SU-DHL-6 (cell line): ENCODE data around the gene NCAPG.

ENCODE experiments used
- H2AFZ ChIP-seq: fragments of 200-600 bp; sonication (generic); 2 replicates; pipeline ENCODE4 v1.6.1; 2014; ENCODE audit warnings: low read depth, mild to moderate bottlenecking, moderate library complexity, mixed read lengths, antibody characterized with exemption, low read length; ENCODE audit not compliant: severe bottlenecking
- H3F3A ChIP-seq: fragments of 200-600 bp; shearing (Covaris generic); 2 replicates; pipeline ENCODE4 v1.6.0; 2016; ENCODE audit warnings: antibody characterized with exemption, mild to moderate bottlenecking; ENCODE audit not compliant: insufficient read depth
- H3K27ac ChIP-seq: fragments of 200-600 bp; sonication (generic); 2 replicates; pipeline ENCODE4 v1.5.1; 2016; ENCODE audit warnings: low read depth, mild to moderate bottlenecking, low read length, moderate library complexity, mixed read lengths
- H3K27me3 ChIP-seq: fragments of 200-600 bp; sonication (generic), shearing (Covaris generic); 2 replicates; pipeline ENCODE4 v1.6.0; 2014; ENCODE audit warnings: mild to moderate bottlenecking, low read length
- H3K36me3 ChIP-seq: fragments of 200-600 bp; sonication (generic); 2 replicates; pipeline ENCODE4 v1.6.1; 2014; ENCODE audit warnings: mild to moderate bottlenecking, low read length, mixed read lengths
- H3K4me2 ChIP-seq: fragments of 300-600, 200-600 bp; shearing (Covaris generic), sonication (generic); 2 replicates; pipeline ENCODE4 v1.6.0; 2014; ENCODE audit warnings: low read length, low read depth, mild to moderate bottlenecking; ENCODE audit not compliant: poor library complexity, severe bottlenecking
- H3K4me3 ChIP-seq: fragments of 200-600 bp; sonication (generic); 2 replicates; pipeline ENCODE4 v1.5.1; 2014; ENCODE audit warnings: antibody characterized with exemption, low read length, mild to moderate bottlenecking, mixed read lengths; ENCODE audit not compliant: insufficient read depth, poor library complexity, severe bottlenecking
- H3K79me2 ChIP-seq: fragments of 200-600 bp; sonication (generic); 2 replicates; pipeline ENCODE4 v1.6.1; 2014; ENCODE audit warnings: mild to moderate bottlenecking, low read length, moderate library complexity; ENCODE audit not compliant: insufficient read depth
- H3K9ac ChIP-seq: fragments of 200-600 bp; sonication (generic); 2 replicates; pipeline ENCODE4 v1.7.0; 2014; ENCODE audit warnings: mild to moderate bottlenecking, low read length
- H3K9me2 ChIP-seq: fragments of 200-600 bp; sonication (generic); replicated peaks from 2 replicates; pipeline ENCODE4 v1.6.1; 2014; ENCODE audit warnings: low read length; ENCODE audit not compliant: insufficient read depth
- H3K9me3 ChIP-seq: fragments of 200-600 bp; sonication (generic); 2 replicates; pipeline ENCODE4 v1.6.1; 2014; ENCODE audit warnings: low read length, mixed read lengths; ENCODE audit not compliant: insufficient read depth
- H4K20me1 ChIP-seq: fragments of 200-600 bp; sonication (generic); 2 replicates; pipeline ENCODE4 v1.6.1; 2014; ENCODE audit warnings: low read depth, mild to moderate bottlenecking, antibody characterized with exemption, low read length, moderate library complexity, mixed read lengths
- EZH2phosphoT487 ChIP-seq: fragments of 200-600 bp; sonication (generic), shearing (Covaris generic); conservative IDR thresholded peaks from 2 replicates; pipeline ENCODE4 v1.6.1; 2018; ENCODE audit warnings: mild to moderate bottlenecking, antibody characterized with exemption, low read length, moderate library complexity, mixed read lengths
- TF ChIP-seq, protein P1 (sequence below): fragments of 200-600 bp; sonication (generic); IDR thresholded peaks from one replicate; pipeline ENCODE4 v1.5.1; 2017; ENCODE audit warnings: antibody characterized with exemption, mild to moderate bottlenecking, low read length, moderate library complexity; ENCODE audit not compliant: insufficient read depth, poor library complexity, severe bottlenecking

NCAPG gene

DNA sequence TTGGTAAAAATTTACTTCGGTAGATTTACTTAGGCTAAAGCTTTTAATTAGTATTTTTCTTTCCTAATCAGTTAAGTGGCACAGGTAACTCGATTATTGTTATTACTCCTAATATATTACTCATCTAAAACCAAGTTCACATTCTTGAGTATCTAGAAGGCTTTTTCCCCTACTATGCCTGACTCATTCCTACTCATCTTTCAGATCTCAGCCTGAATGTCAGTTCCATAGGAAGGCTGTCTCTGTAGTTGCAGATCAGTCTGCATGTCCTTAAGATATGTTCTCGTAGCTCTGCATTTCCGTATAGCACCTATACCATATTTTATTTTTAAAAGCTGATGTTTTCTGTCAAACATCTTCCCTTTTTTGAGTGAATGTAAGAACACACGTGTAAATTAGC lies 23.5 kb upstream of the NCAPG start:
- Histone ChIP-seq H3K27me3 (no peaks in the 10 kb centered on the region), H3K4me2 (no peak overlapping the region), H3K79me2 (no peaks in the 10 kb centered on the region), H3K9me3 (no peaks in the 10 kb centered on the region), H4K20me1 (no peaks in the 10 kb centered on the region), H3F3A (no peaks in the 10 kb centered on the region), H2AFZ (no peak overlapping the region), H3K27ac (no peak overlapping the region), H3K4me3 (no peak overlapping the region), H3K36me3 (no peaks in the 10 kb centered on the region), H3K9ac (no peak overlapping the region), H3K9me2 (no peaks in the 10 kb centered on the region)
- no peak for TF ChIP-seq EZH2phosphoT487

DNA sequence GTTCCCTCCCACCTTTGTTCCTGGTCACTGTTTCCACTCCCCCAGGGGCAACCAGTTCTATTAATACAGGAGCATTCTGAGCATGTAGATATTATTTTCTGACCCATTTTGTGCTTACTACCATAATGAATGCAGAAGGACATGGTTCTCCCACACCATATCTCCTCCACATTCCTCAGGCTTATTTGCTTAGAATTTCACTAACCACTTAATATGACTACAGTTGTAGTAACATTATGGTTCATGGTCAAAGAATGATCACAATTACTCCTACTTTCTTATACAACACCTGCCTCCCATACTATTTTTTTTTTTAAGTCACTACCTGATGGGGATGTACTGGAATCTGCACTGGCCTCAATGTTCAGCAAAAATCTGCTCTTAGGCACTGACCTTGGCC lies 21.8 kb upstream of the NCAPG start:
- no peaks in the 10 kb centered on the region for H4K20me1 ChIP-seq
- peaks cover 4% of the 10 kb centered on the region; the same call in 1 of the 2 replicates for H3F3A ChIP-seq
- H3K9me3 ChIP-seq, result no peaks in the 10 kb centered on the region
- TF ChIP-seq EZH2phosphoT487, result no peak
- TF ChIP-seq, protein P1, sequence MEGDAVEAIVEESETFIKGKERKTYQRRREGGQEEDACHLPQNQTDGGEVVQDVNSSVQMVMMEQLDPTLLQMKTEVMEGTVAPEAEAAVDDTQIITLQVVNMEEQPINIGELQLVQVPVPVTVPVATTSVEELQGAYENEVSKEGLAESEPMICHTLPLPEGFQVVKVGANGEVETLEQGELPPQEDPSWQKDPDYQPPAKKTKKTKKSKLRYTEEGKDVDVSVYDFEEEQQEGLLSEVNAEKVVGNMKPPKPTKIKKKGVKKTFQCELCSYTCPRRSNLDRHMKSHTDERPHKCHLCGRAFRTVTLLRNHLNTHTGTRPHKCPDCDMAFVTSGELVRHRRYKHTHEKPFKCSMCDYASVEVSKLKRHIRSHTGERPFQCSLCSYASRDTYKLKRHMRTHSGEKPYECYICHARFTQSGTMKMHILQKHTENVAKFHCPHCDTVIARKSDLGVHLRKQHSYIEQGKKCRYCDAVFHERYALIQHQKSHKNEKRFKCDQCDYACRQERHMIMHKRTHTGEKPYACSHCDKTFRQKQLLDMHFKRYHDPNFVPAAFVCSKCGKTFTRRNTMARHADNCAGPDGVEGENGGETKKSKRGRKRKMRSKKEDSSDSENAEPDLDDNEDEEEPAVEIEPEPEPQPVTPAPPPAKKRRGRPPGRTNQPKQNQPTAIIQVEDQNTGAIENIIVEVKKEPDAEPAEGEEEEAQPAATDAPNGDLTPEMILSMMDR, result no peak
- no peak overlapping the region for H3K4me2 ChIP-seq
- H3K27me3 ChIP-seq, result no peaks in the 10 kb centered on the region
- H3K27ac ChIP-seq, result no peak overlapping the region
- H3K36me3 ChIP-seq, result peaks cover 9% of the 10 kb centered on the region; the same call in 1 of the 2 replicates
- no peak overlapping the region for H3K4me3 ChIP-seq
- no peaks in the 10 kb centered on the region for H3K79me2 ChIP-seq
- H3K9me2 ChIP-seq, result no peaks in the 10 kb centered on the region
- no peak overlapping the region for H3K9ac ChIP-seq
- no peak overlapping the region for H2AFZ ChIP-seq

DNA sequence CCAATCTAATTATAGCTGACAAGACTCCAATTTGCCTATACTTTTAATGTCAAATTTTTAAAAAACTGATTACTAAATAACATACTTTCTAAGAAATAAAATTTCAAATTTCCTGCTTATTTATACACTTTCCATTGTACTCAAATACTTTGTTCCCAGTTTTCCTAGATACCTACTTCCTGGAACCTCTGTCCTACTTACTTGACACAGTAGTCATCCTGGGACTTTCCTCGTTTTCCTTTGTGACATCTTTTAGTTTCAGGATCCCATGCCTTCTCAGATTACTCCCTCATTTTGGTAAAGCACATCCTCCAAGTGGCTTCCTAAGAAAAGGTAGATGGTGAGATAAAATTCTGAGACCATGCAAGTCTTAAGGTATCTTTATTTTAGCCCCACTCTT lies 16.0 kb upstream of the NCAPG start:
- TF ChIP-seq EZH2phosphoT487, result no peak
- TF ChIP-seq, protein P1, result no peak
- H3K9ac ChIP-seq, result no peak overlapping the region
- no peaks in the 10 kb centered on the region for H3K9me2 ChIP-seq
- no peak overlapping the region for H3K4me3 ChIP-seq
- H3K36me3 ChIP-seq, result peaks cover 27% of the 10 kb centered on the region
- H3K79me2 ChIP-seq, result no peaks in the 10 kb centered on the region
- H3K4me2 ChIP-seq, result no peak overlapping the region
- H3F3A ChIP-seq, result peaks cover 12% of the 10 kb centered on the region; the same call in 1 of the 2 replicates
- H2AFZ ChIP-seq, result no peak overlapping the region
- H3K27me3 ChIP-seq, result no peaks in the 10 kb centered on the region
- no peaks in the 10 kb centered on the region for H3K9me3 ChIP-seq
- 0 out of 2 replicates have a peak, but pooled peaks cover 5% of the 10 kb centered on the region for H4K20me1 ChIP-seq
- H3K27ac ChIP-seq, result no peak overlapping the region

DNA sequence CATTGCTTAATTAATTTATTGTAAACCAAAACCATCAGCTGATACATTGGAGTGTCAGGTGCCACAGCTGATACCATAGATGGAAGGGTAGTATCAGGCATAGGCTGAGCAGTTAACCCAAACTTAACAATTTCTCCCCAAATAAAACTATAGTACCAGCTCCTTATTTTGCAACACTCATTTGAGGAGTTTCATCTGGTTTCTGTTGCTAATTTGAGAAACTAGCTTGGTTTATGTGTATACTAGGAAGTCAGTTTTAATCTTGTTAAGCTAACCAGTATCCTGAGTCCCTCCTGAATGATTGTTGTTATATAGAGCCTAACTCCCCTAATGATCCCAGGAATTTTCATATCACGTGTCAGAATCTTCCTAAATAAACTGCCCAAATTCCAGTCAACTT lies 13.0 kb upstream of the NCAPG start:
- Histone ChIP-seq H3K4me3 (no peak overlapping the region), H3K27ac (no peak overlapping the region), H3F3A (peaks cover 16% of the 10 kb centered on the region; the same call in 1 of the 2 replicates), H3K9ac (no peak overlapping the region), H4K20me1 (peaks cover 14% of the 10 kb centered on the region; the same call in 1 of the 2 replicates), H3K4me2 (no peak overlapping the region), H3K79me2 (0 out of 2 replicates have a peak, but pooled peaks cover 3% of the 10 kb centered on the region), H3K27me3 (no peaks in the 10 kb centered on the region), H3K9me2 (no peaks in the 10 kb centered on the region), H3K9me3 (no peaks in the 10 kb centered on the region), H2AFZ (no peak overlapping the region), H3K36me3 (peaks cover 35% of the 10 kb centered on the region)
- TF ChIP-seq, protein P1, result no peak
- TF ChIP-seq EZH2phosphoT487, result no peak
